Measurements from ENCODE around the gene RPL27. TPM values are rescaled to one million over a fixed set of nuclear protein-coding genes. Genes with fewer than 3 reads are reported as not detected.

Gene RPL27
- total RNA-seq, 2 donors from 2014 or later: 571 to 1,082 TPM

- Histone ChIP-seq H3K27me3 (replicated peaks; ENCODE audit: insufficient read depth) (no peaks in the 10 kb centered on the region), H3K27ac (peak overlapping the region; percentile 61 to 95), H3K36me3 (peaks cover 0 to 11% of the 10 kb centered on the region in 2 donors), H3K4me3 (no peak overlapping the region), H3K4me1 (replicated peaks) (peaks cover 16% of the 10 kb centered on the region), H3K9me3 (no peaks in the 10 kb centered on the region)
- no peak for DNase-seq (ENCODE audit: low spot score)
- intact Hi-C loops (cut with DNase I): no loop called here
- TF ChIP-seq POLR2A (IDR thresholded peaks at IDR 0.05) (no peak), POLR2AphosphoS5 (IDR thresholded peaks at IDR 0.05) (no peak)
- TF ChIP-seq, protein P1, sequence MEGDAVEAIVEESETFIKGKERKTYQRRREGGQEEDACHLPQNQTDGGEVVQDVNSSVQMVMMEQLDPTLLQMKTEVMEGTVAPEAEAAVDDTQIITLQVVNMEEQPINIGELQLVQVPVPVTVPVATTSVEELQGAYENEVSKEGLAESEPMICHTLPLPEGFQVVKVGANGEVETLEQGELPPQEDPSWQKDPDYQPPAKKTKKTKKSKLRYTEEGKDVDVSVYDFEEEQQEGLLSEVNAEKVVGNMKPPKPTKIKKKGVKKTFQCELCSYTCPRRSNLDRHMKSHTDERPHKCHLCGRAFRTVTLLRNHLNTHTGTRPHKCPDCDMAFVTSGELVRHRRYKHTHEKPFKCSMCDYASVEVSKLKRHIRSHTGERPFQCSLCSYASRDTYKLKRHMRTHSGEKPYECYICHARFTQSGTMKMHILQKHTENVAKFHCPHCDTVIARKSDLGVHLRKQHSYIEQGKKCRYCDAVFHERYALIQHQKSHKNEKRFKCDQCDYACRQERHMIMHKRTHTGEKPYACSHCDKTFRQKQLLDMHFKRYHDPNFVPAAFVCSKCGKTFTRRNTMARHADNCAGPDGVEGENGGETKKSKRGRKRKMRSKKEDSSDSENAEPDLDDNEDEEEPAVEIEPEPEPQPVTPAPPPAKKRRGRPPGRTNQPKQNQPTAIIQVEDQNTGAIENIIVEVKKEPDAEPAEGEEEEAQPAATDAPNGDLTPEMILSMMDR (IDR thresholded peaks at IDR 0.05): no peak
- WGBS: 0% methylated on average over 1 of the region's 1 CpG
Measured at GRCh38 chr17:42985225-42985624, 13.0 kb upstream of the RPL27 start.

- TF ChIP-seq, protein P1 (IDR thresholded peaks at IDR 0.05): no peak
- no peak for TF ChIP-seq POLR2AphosphoS5 (IDR thresholded peaks at IDR 0.05)
- TF ChIP-seq POLR2A (IDR thresholded peaks at IDR 0.05): no peak
- H3K4me3 ChIP-seq: no peak overlapping the region
- H3K36me3 ChIP-seq: peaks cover 13 to 29% of the 10 kb centered on the region in 2 donors
- peak overlapping the region; percentile 50 to 95 for H3K27ac ChIP-seq
- peaks cover 16% of the 10 kb centered on the region for H3K4me1 ChIP-seq (replicated peaks)
- WGBS: 92% methylated on average over 5 of the region's 5 CpGs
- H3K27me3 ChIP-seq (replicated peaks; ENCODE audit: insufficient read depth): no peaks in the 10 kb centered on the region
- no peak for DNase-seq (ENCODE audit: low spot score)
- intact Hi-C loops (cut with DNase I): no loop called here
- no peaks in the 10 kb centered on the region for H3K9me3 ChIP-seq
Measured at GRCh38 chr17:42989141-42989540, 9.1 kb upstream of the RPL27 start.

GRCh38 chr17:42989726-42990652 is 8.2 kb upstream of the RPL27 start:
- TF ChIP-seq POLR2A (IDR thresholded peaks at IDR 0.05): no peak
- TF ChIP-seq, protein P1 (IDR thresholded peaks at IDR 0.05): no peak
- TF ChIP-seq POLR2AphosphoS5 (IDR thresholded peaks at IDR 0.05): peak; percentile 67
- intact Hi-C loops (cut with DNase I): no loop called here
- Histone ChIP-seq H3K27me3 (replicated peaks; ENCODE audit: insufficient read depth) (no peaks in the 10 kb centered on the region), H3K4me3 (no peak overlapping the region), H3K9me3 (no peaks in the 10 kb centered on the region), H3K27ac (peak overlapping the region; percentile 50 to 95), H3K4me1 (replicated peaks) (peaks cover 12% of the 10 kb centered on the region), H3K36me3 (peaks cover 13 to 29% of the 10 kb centered on the region in 2 donors)
- 76% methylated on average over 6 of the region's 6 CpGs for WGBS
- DNase-seq (ENCODE audit: low spot score): no peak

GRCh38 chr17:42991471-42991870 is 6.7 kb upstream of the RPL27 start:
- Histone ChIP-seq H3K36me3 (peaks cover 13 to 29% of the 10 kb centered on the region in 2 donors), H3K4me1 (replicated peaks) (peaks cover 11% of the 10 kb centered on the region), H3K27ac (no peak overlapping the region), H3K27me3 (replicated peaks; ENCODE audit: insufficient read depth) (no peaks in the 10 kb centered on the region), H3K9me3 (no peaks in the 10 kb centered on the region), H3K4me3 (no peak overlapping the region)
- DNase-seq (ENCODE audit: low spot score): no peak
- intact Hi-C loops (cut with DNase I): no loop called here
- WGBS: 97% methylated on average over 6 of the region's 6 CpGs
- TF ChIP-seq POLR2A (IDR thresholded peaks at IDR 0.05): no peak
- TF ChIP-seq, protein P1 (IDR thresholded peaks at IDR 0.05): no peak
- no peak for TF ChIP-seq POLR2AphosphoS5 (IDR thresholded peaks at IDR 0.05)
